COLO668 (cell line): ENCODE data around the gene KCNH4.
A peak's percentile ranks its signal among the peaks of the same experiment; 100 is the strongest.
"Not testable (repeated sequence)": the region's sequence is repeated elsewhere in the genome, so short reads cannot be mapped to it uniquely, and the experiment has no call there.

ENCODE experiments used
- DNase-seq: peaks from one replicate; lab custom pipeline; 2025; ENCODE audit not compliant: unreplicated experiment; lab: John Stamatoyannopoulos, UW

The KCNH4 gene

GRCh38 chr17:42180922-42181850 lies at the start of gene KCNH4:
TSS of gene KCNH4 (minus strand) at chr17:42181142. CDS start at chr17:42180945, 197 bp downstream.
- peak; percentile 82 for DNase-seq

- DNase-seq: no peak
Observed at GRCh38 chr17:42230225-42230624, 49.3 kb upstream of the KCNH4 start.

GRCh38 chr17:42227849-42228700 lies 47.1 kb upstream of the KCNH4 start:
- DNase-seq: no peak

GRCh38 chr17:42225646-42226045 lies 44.7 kb upstream of the KCNH4 start:
- DNase-seq: no peak

- no peak for DNase-seq
Observed at GRCh38 chr17:42224651-42225050, 43.7 kb upstream of the KCNH4 start.

GRCh38 chr17:42221886-42222745 lies 41.2 kb upstream of the KCNH4 start:
- peak; percentile 11 for DNase-seq

GRCh38 chr17:42219280-42219679 lies 38.3 kb upstream of the KCNH4 start:
- DNase-seq: not testable (repeated sequence)

GRCh38 chr17:42214156-42214555 lies 33.2 kb upstream of the KCNH4 start:
- DNase-seq: no peak

- no peak for DNase-seq
Observed at GRCh38 chr17:42212382-42212781, 31.4 kb upstream of the KCNH4 start.

- not testable (repeated sequence) for DNase-seq
Observed at GRCh38 chr17:42211921-42212341, 31.0 kb upstream of the KCNH4 start.

- no peak for DNase-seq
Observed at GRCh38 chr17:42210046-42210445, 29.1 kb upstream of the KCNH4 start.

- DNase-seq: not testable (repeated sequence)
Observed at GRCh38 chr17:42206153-42206612, 25.2 kb upstream of the KCNH4 start.

- DNase-seq: no peak
Observed at GRCh38 chr17:42203354-42203753, 22.4 kb upstream of the KCNH4 start.

GRCh38 chr17:42202696-42203095 lies 21.8 kb upstream of the KCNH4 start:
- no peak for DNase-seq

- no peak for DNase-seq
Observed at GRCh38 chr17:42202159-42202558, 21.2 kb upstream of the KCNH4 start.

- no peak for DNase-seq
Observed at GRCh38 chr17:42201458-42201772, 20.5 kb upstream of the KCNH4 start.

GRCh38 chr17:42200706-42201457 lies 19.9 kb upstream of the KCNH4 start:
- no peak for DNase-seq

- no peak for DNase-seq
Observed at GRCh38 chr17:42199416-42200011, 18.6 kb upstream of the KCNH4 start.

- no peak for DNase-seq
Observed at GRCh38 chr17:42198897-42199296, 18.0 kb upstream of the KCNH4 start.
